Effector CD8-positive, alpha-beta T cell (primary cell): ENCODE results near the gene ADD2.
"Not testable (repeated sequence)": the region's sequence is repeated elsewhere in the genome, so short reads cannot be mapped to it uniquely, and the experiment has no call there.

Source experiments
- DNase-seq: peaks from one replicate; lab custom pipeline; 2025; lab: John Stamatoyannopoulos, UW

ADD2 gene

GRCh38 chr2:70641263-70641784, 126.7 kb downstream of the ADD2 start:
- no peak for DNase-seq

- no peak for DNase-seq
Measured at GRCh38 chr2:70639841-70640436, 128.1 kb downstream of the ADD2 start.

- DNase-seq, result no peak
Measured at GRCh38 chr2:70638561-70638960, 129.4 kb downstream of the ADD2 start.

GRCh38 chr2:70633508-70633907, 134.5 kb downstream of the ADD2 start:
- DNase-seq, result no peak

GRCh38 chr2:70632966-70633365, 135.0 kb downstream of the ADD2 start:
- no peak for DNase-seq

- DNase-seq, result no peak
Measured at GRCh38 chr2:70632388-70632787, 135.6 kb downstream of the ADD2 start.

- no peak for DNase-seq
Measured at GRCh38 chr2:70630761-70631160, 137.2 kb downstream of the ADD2 start.

GRCh38 chr2:70627211-70627898, 140.6 kb downstream of the ADD2 start:
- no peak for DNase-seq

GRCh38 chr2:70626254-70626990, 141.6 kb downstream of the ADD2 start:
- no peak for DNase-seq

- DNase-seq, result not testable (repeated sequence)
Measured at GRCh38 chr2:70621536-70621935, 146.5 kb downstream of the ADD2 start.

- DNase-seq, result no peak
Measured at GRCh38 chr2:70620020-70620419, 148.0 kb downstream of the ADD2 start.

GRCh38 chr2:70619167-70619566, 148.8 kb downstream of the ADD2 start:
- no peak for DNase-seq

- no peak for DNase-seq
Measured at GRCh38 chr2:70616168-70616694, 151.8 kb downstream of the ADD2 start.

GRCh38 chr2:70615222-70615621, 152.8 kb downstream of the ADD2 start:
- DNase-seq, result no peak

GRCh38 chr2:70613521-70613920, 154.5 kb downstream of the ADD2 start:
- DNase-seq, result no peak

- no peak for DNase-seq
Measured at GRCh38 chr2:70612574-70612973, 155.4 kb downstream of the ADD2 start.

GRCh38 chr2:70608373-70608772, 159.6 kb downstream of the ADD2 start:
- DNase-seq, result no peak

- DNase-seq, result no peak
Measured at GRCh38 chr2:70607121-70607561, 160.9 kb downstream of the ADD2 start.
